ENCODE results near the gene MRTFB. TPM values are rescaled to one million over a fixed set of nuclear protein-coding genes. Genes with fewer than 3 reads are reported as not detected.

MRTFB gene
- total and polyA plus RNA-seq, 2 of the 13 experiments (the other 11 are each of a cell fraction or from before 2014, with no cell fraction given): 11.4 to 14.0 TPM

DNA sequence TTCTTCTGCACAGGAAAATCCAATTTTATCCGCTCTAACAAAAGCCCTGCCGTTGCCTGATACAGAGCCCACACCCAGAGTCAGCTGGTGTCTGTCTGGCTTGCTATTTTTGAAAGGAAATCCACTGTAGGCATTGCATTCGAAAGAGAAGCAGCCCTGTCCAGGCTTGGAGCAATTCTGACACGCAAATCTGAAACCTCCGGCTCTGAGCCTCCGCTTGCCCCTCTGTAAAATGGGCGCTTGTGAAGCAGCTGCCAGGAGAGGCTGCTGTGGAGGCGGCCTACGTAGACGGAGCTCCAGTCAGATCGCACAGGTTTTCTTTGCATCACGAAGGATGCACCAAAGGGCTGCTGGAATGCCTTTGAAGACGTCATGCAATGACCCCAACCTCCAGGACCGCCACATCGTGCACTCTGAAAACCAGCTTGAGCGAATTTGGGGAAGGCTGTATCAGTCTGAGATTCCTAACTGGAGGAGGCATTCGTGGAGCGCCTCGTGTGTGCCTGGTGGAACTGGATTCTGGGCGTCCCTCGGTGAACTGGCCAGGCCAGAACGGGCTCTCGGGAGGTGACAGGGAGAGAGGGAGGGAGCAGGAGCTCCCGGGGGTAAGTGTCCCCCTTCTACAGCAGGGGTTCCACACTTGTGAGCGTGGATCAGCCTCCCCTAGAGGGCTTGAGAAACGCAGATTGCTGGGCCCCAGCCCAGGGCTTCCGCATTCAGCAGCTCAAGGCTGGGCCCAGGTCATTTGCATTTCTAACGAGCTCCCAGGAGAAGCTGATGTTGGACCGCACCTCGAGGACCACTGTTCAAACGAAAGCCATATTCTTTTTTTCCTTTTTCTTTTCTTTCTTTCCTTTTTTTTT, 215.5 kb downstream of the MRTFB start (continued):
- TF ChIP-seq, protein P1, sequence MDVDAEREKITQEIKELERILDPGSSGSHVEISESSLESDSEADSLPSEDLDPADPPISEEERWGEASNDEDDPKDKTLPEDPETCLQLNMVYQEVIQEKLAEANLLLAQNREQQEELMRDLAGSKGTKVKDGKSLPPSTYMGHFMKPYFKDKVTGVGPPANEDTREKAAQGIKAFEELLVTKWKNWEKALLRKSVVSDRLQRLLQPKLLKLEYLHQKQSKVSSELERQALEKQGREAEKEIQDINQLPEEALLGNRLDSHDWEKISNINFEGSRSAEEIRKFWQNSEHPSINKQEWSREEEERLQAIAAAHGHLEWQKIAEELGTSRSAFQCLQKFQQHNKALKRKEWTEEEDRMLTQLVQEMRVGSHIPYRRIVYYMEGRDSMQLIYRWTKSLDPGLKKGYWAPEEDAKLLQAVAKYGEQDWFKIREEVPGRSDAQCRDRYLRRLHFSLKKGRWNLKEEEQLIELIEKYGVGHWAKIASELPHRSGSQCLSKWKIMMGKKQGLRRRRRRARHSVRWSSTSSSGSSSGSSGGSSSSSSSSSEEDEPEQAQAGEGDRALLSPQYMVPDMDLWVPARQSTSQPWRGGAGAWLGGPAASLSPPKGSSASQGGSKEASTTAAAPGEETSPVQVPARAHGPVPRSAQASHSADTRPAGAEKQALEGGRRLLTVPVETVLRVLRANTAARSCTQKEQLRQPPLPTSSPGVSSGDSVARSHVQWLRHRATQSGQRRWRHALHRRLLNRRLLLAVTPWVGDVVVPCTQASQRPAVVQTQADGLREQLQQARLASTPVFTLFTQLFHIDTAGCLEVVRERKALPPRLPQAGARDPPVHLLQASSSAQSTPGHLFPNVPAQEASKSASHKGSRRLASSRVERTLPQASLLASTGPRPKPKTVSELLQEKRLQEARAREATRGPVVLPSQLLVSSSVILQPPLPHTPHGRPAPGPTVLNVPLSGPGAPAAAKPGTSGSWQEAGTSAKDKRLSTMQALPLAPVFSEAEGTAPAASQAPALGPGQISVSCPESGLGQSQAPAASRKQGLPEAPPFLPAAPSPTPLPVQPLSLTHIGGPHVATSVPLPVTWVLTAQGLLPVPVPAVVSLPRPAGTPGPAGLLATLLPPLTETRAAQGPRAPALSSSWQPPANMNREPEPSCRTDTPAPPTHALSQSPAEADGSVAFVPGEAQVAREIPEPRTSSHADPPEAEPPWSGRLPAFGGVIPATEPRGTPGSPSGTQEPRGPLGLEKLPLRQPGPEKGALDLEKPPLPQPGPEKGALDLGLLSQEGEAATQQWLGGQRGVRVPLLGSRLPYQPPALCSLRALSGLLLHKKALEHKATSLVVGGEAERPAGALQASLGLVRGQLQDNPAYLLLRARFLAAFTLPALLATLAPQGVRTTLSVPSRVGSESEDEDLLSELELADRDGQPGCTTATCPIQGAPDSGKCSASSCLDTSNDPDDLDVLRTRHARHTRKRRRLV (CRISPR knock-in tag; IDR thresholded peaks at IDR 0.05): 0 out of 2 replicates have a peak, but pooled peaks have one; percentile 6
- TF ChIP-seq ONECUT2 (CRISPR knock-in tag; IDR thresholded peaks at IDR 0.05) (no peak), FOXM1 (CRISPR knock-in tag; IDR thresholded peaks at IDR 0.05) (no peak), PCBP1 (IDR thresholded peaks at IDR 0.05; ENCODE audit: borderline replicate concordance, low read depth, low read length) (0 out of 2 replicates have a peak, but pooled peaks have one; percentile 13), ZNF501 (CRISPR knock-in tag; IDR thresholded peaks at IDR 0.05) (peak; percentile 19; the same call in 1 of the 2 replicates), XRCC5 (optimal IDR thresholded peaks at IDR 0.05; ENCODE audit: low read length) (peak; percentile 16), ZNF3 (CRISPR knock-in tag; IDR thresholded peaks at IDR 0.05) (peak; percentile 35; the same call in 1 of the 2 replicates), ZMYM2 (CRISPR knock-in tag; IDR thresholded peaks at IDR 0.05) (peak; percentile 59; the same call in 1 of the 2 replicates), ZNF121 (CRISPR knock-in tag; IDR thresholded peaks at IDR 0.05) (0 out of 2 replicates have a peak, but pooled peaks have one; percentile 0), EP300 (IDR thresholded peaks at IDR 0.05; ENCODE audit: low read depth in 2 of 2, low read length in 2 of 2) (0 out of 4 replicates have a peak, but pooled peaks of 1 of the 2 experiments have one; percentile 4), EP300 (CRISPR knock-in tag; IDR thresholded peaks at IDR 0.05; ENCODE audit: borderline replicate concordance) (no peak), KDM1A (CRISPR knock-in tag; IDR thresholded peaks at IDR 0.05) (peak; percentile 98), ZMAT3 (CRISPR knock-in tag; conservative IDR thresholded peaks at IDR 0.05) (0 out of 2 replicates have a peak, but pooled peaks have one; percentile 15), ZNF629 (CRISPR knock-in tag; conservative IDR thresholded peaks at IDR 0.05) (peak; percentile 100), ZMYM3 (CRISPR knock-in tag; IDR thresholded peaks at IDR 0.05) (peak; percentile 100), HDAC2 (CRISPR knock-in tag; IDR thresholded peaks at IDR 0.05) (peak; percentile 32; the same call in 1 of the 2 replicates)
- TF ChIP-seq, protein P2, sequence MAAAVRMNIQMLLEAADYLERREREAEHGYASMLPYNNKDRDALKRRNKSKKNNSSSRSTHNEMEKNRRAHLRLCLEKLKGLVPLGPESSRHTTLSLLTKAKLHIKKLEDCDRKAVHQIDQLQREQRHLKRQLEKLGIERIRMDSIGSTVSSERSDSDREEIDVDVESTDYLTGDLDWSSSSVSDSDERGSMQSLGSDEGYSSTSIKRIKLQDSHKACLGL (CRISPR knock-in tag; IDR thresholded peaks at IDR 0.05): 0 out of 2 replicates have a peak, but pooled peaks have one; percentile 6
- TF ChIP-seq, protein P3, sequence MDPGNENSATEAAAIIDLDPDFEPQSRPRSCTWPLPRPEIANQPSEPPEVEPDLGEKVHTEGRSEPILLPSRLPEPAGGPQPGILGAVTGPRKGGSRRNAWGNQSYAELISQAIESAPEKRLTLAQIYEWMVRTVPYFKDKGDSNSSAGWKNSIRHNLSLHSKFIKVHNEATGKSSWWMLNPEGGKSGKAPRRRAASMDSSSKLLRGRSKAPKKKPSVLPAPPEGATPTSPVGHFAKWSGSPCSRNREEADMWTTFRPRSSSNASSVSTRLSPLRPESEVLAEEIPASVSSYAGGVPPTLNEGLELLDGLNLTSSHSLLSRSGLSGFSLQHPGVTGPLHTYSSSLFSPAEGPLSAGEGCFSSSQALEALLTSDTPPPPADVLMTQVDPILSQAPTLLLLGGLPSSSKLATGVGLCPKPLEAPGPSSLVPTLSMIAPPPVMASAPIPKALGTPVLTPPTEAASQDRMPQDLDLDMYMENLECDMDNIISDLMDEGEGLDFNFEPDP (CRISPR knock-in tag; conservative IDR thresholded peaks at IDR 0.05): no peak
- TF ChIP-seq, protein P4, sequence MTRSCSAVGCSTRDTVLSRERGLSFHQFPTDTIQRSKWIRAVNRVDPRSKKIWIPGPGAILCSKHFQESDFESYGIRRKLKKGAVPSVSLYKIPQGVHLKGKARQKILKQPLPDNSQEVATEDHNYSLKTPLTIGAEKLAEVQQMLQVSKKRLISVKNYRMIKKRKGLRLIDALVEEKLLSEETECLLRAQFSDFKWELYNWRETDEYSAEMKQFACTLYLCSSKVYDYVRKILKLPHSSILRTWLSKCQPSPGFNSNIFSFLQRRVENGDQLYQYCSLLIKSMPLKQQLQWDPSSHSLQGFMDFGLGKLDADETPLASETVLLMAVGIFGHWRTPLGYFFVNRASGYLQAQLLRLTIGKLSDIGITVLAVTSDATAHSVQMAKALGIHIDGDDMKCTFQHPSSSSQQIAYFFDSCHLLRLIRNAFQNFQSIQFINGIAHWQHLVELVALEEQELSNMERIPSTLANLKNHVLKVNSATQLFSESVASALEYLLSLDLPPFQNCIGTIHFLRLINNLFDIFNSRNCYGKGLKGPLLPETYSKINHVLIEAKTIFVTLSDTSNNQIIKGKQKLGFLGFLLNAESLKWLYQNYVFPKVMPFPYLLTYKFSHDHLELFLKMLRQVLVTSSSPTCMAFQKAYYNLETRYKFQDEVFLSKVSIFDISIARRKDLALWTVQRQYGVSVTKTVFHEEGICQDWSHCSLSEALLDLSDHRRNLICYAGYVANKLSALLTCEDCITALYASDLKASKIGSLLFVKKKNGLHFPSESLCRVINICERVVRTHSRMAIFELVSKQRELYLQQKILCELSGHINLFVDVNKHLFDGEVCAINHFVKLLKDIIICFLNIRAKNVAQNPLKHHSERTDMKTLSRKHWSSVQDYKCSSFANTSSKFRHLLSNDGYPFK (CRISPR knock-in tag; IDR thresholded peaks at IDR 0.05; ENCODE audit: borderline replicate concordance): peak; percentile 4; the same call in 1 of the 2 replicates

Measured in HepG2 (cell line).